Measurements from ENCODE around the gene RAB40C. TPM values are rescaled to one million over a fixed set of nuclear protein-coding genes. Genes with fewer than 3 reads are reported as not detected.
"Not testable (repeated sequence)": the region's sequence is repeated elsewhere in the genome, so short reads cannot be mapped to it uniquely, and the experiment has no call there.

RAB40C gene
- total RNA-seq, 1 donor from 2014 or later: 5.7 TPM

- Histone ChIP-seq H3K9ac (ENCODE audit: low read depth in 1 of 3, low read length in 3 of 3) (no peak overlapping the region), H3K4me1 (ENCODE audit: control insufficient read depth in 3 of 3, insufficient read depth in 3 of 3, low read length in 3 of 3) (peaks cover 43 to 51% (median 48%) of the 10 kb centered on the region in 3 donors), H3K27ac (ENCODE audit: low read depth, low read length) (no peak overlapping the region), H3K27me3 (ENCODE audit: control insufficient read depth in 3 of 3, insufficient read depth in 3 of 3, low read length in 3 of 3) (no peaks in the 10 kb centered on the region), H3K9me3 (ENCODE audit: control insufficient read depth in 3 of 3, low read length in 3 of 3) (no peaks in the 10 kb centered on the region), H3K36me3 (ENCODE audit: control insufficient read depth in 3 of 3, insufficient read depth in 3 of 3, low read length in 3 of 3) (peaks cover 6 to 17% (median 12%) of the 10 kb centered on the region in 3 donors), H3K4me3 (ENCODE audit: low read length in 3 of 3) (no peak overlapping the region)
These were observed 6.8 kb downstream of the RAB40C start for GRCh38 chr16:596736-597060.

GRCh38 chr16:597655-598054 lies 7.8 kb downstream of the RAB40C start:
- not testable (repeated sequence) for H3K9ac ChIP-seq (ENCODE audit: low read depth in 1 of 3, low read length in 3 of 3); H3K27ac ChIP-seq (ENCODE audit: low read depth, low read length); H3K27me3 ChIP-seq (ENCODE audit: control insufficient read depth in 3 of 3, insufficient read depth in 3 of 3, low read length in 3 of 3); H3K9me3 ChIP-seq (ENCODE audit: control insufficient read depth in 3 of 3, low read length in 3 of 3); H3K4me3 ChIP-seq (ENCODE audit: low read length in 3 of 3)
- H3K4me1 ChIP-seq (ENCODE audit: control insufficient read depth in 3 of 3, insufficient read depth in 3 of 3, low read length in 3 of 3): peaks cover 34 to 42% (median 38%) of the 10 kb centered on the region in 3 donors
- H3K36me3 ChIP-seq (ENCODE audit: control insufficient read depth in 3 of 3, insufficient read depth in 3 of 3, low read length in 3 of 3): peaks cover 6 to 17% (median 12%) of the 10 kb centered on the region in 3 donors

GRCh38 chr16:598823-599739 lies 9.2 kb downstream of the RAB40C start:
- Histone ChIP-seq H3K9ac (ENCODE audit: low read depth in 1 of 3, low read length in 3 of 3) (no peak overlapping the region), H3K27me3 (ENCODE audit: control insufficient read depth in 3 of 3, insufficient read depth in 3 of 3, low read length in 3 of 3) (no peaks in the 10 kb centered on the region), H3K27ac (ENCODE audit: low read depth, low read length) (no peak overlapping the region), H3K4me3 (ENCODE audit: low read length in 3 of 3) (no peak overlapping the region), H3K4me1 (ENCODE audit: control insufficient read depth in 3 of 3, insufficient read depth in 3 of 3, low read length in 3 of 3) (peaks cover 20 to 28% (median 24%) of the 10 kb centered on the region in 3 donors), H3K36me3 (ENCODE audit: control insufficient read depth in 3 of 3, insufficient read depth in 3 of 3, low read length in 3 of 3) (peaks cover 6 to 17% (median 12%) of the 10 kb centered on the region in 3 donors), H3K9me3 (ENCODE audit: control insufficient read depth in 3 of 3, low read length in 3 of 3) (no peaks in the 10 kb centered on the region)

- H3K9me3 ChIP-seq (ENCODE audit: control insufficient read depth in 3 of 3, low read length in 3 of 3): no peaks in the 10 kb centered on the region
- H3K27me3 ChIP-seq (ENCODE audit: control insufficient read depth in 3 of 3, insufficient read depth in 3 of 3, low read length in 3 of 3): no peaks in the 10 kb centered on the region
- no peak overlapping the region for H3K4me3 ChIP-seq (ENCODE audit: low read length in 3 of 3)
- no peak overlapping the region for H3K27ac ChIP-seq (ENCODE audit: low read depth, low read length)
- H3K4me1 ChIP-seq (ENCODE audit: control insufficient read depth in 3 of 3, insufficient read depth in 3 of 3, low read length in 3 of 3): peaks cover 6 to 17% (median 11%) of the 10 kb centered on the region in 3 donors
- H3K9ac ChIP-seq (ENCODE audit: low read depth in 1 of 3, low read length in 3 of 3): no peak overlapping the region
- H3K36me3 ChIP-seq (ENCODE audit: control insufficient read depth in 3 of 3, insufficient read depth in 3 of 3, low read length in 3 of 3): peaks cover 4 to 17% (median 12%) of the 10 kb centered on the region in 3 donors
These were observed 10.9 kb downstream of the RAB40C start for GRCh38 chr16:600781-601180.

GRCh38 chr16:603933-604332 lies 14.1 kb downstream of the RAB40C start:
- H3K4me1 ChIP-seq (ENCODE audit: control insufficient read depth in 3 of 3, insufficient read depth in 3 of 3, low read length in 3 of 3): peaks cover 0 to 7% (median 2%) of the 10 kb centered on the region in 3 donors
- H3K27ac ChIP-seq (ENCODE audit: low read depth, low read length): no peak overlapping the region
- no peak overlapping the region for H3K9ac ChIP-seq (ENCODE audit: low read depth in 1 of 3, low read length in 3 of 3)
- H3K27me3 ChIP-seq (ENCODE audit: control insufficient read depth in 3 of 3, insufficient read depth in 3 of 3, low read length in 3 of 3): no peaks in the 10 kb centered on the region
- no peaks in the 10 kb centered on the region for H3K9me3 ChIP-seq (ENCODE audit: control insufficient read depth in 3 of 3, low read length in 3 of 3)
- H3K36me3 ChIP-seq (ENCODE audit: control insufficient read depth in 3 of 3, insufficient read depth in 3 of 3, low read length in 3 of 3): peaks cover 4 to 10% (median 5%) of the 10 kb centered on the region in 3 donors
- H3K4me3 ChIP-seq (ENCODE audit: low read length in 3 of 3): no peak overlapping the region

- Histone ChIP-seq H3K9ac (ENCODE audit: low read depth in 1 of 3, low read length in 3 of 3) (no peak overlapping the region), H3K27ac (ENCODE audit: low read depth, low read length) (no peak overlapping the region), H3K4me3 (ENCODE audit: low read length in 3 of 3) (no peak overlapping the region), H3K36me3 (ENCODE audit: control insufficient read depth in 3 of 3, insufficient read depth in 3 of 3, low read length in 3 of 3) (no peaks in the 10 kb centered on the region), H3K9me3 (ENCODE audit: control insufficient read depth in 3 of 3, low read length in 3 of 3) (no peaks in the 10 kb centered on the region), H3K4me1 (ENCODE audit: control insufficient read depth in 3 of 3, insufficient read depth in 3 of 3, low read length in 3 of 3) (peaks cover 11 to 14% (median 13%) of the 10 kb centered on the region in 3 donors), H3K27me3 (ENCODE audit: control insufficient read depth in 3 of 3, insufficient read depth in 3 of 3, low read length in 3 of 3) (no peaks in the 10 kb centered on the region)
These were observed 16.9 kb downstream of the RAB40C start for GRCh38 chr16:606656-607307.

GRCh38 chr16:608019-608418 lies 18.2 kb downstream of the RAB40C start:
- Histone ChIP-seq H3K4me3 (ENCODE audit: low read length in 3 of 3) (no peak overlapping the region), H3K9me3 (ENCODE audit: control insufficient read depth in 3 of 3, low read length in 3 of 3) (no peaks in the 10 kb centered on the region), H3K36me3 (ENCODE audit: control insufficient read depth in 3 of 3, insufficient read depth in 3 of 3, low read length in 3 of 3) (no peaks in the 10 kb centered on the region), H3K4me1 (ENCODE audit: control insufficient read depth in 3 of 3, insufficient read depth in 3 of 3, low read length in 3 of 3) (peaks cover 11 to 14% (median 13%) of the 10 kb centered on the region in 3 donors), H3K27me3 (ENCODE audit: control insufficient read depth in 3 of 3, insufficient read depth in 3 of 3, low read length in 3 of 3) (no peaks in the 10 kb centered on the region), H3K27ac (ENCODE audit: low read depth, low read length) (no peak overlapping the region), H3K9ac (ENCODE audit: low read depth in 1 of 3, low read length in 3 of 3) (no peak overlapping the region)

GRCh38 chr16:609316-609715 lies 19.4 kb downstream of the RAB40C start:
- H3K9ac ChIP-seq (ENCODE audit: low read depth in 1 of 3, low read length in 3 of 3): no peak overlapping the region
- no peaks in the 10 kb centered on the region for H3K27me3 ChIP-seq (ENCODE audit: control insufficient read depth in 3 of 3, insufficient read depth in 3 of 3, low read length in 3 of 3)
- peaks cover 0 to 2% (median 0%) of the 10 kb centered on the region in 3 donors for H3K9me3 ChIP-seq (ENCODE audit: control insufficient read depth in 3 of 3, low read length in 3 of 3)
- H3K27ac ChIP-seq (ENCODE audit: low read depth, low read length): no peak overlapping the region
- no peak overlapping the region for H3K4me3 ChIP-seq (ENCODE audit: low read length in 3 of 3)
- peaks cover 11 to 14% (median 13%) of the 10 kb centered on the region in 3 donors for H3K4me1 ChIP-seq (ENCODE audit: control insufficient read depth in 3 of 3, insufficient read depth in 3 of 3, low read length in 3 of 3)
- H3K36me3 ChIP-seq (ENCODE audit: control insufficient read depth in 3 of 3, insufficient read depth in 3 of 3, low read length in 3 of 3): peaks cover 3 to 5% (median 4%) of the 10 kb centered on the region in 3 donors

- Histone ChIP-seq H3K4me1 (ENCODE audit: control insufficient read depth in 3 of 3, insufficient read depth in 3 of 3, low read length in 3 of 3) (peaks cover 11 to 14% (median 13%) of the 10 kb centered on the region in 3 donors), H3K36me3 (ENCODE audit: control insufficient read depth in 3 of 3, insufficient read depth in 3 of 3, low read length in 3 of 3) (peaks cover 5 to 8% (median 6%) of the 10 kb centered on the region in 3 donors), H3K9ac (ENCODE audit: low read depth in 1 of 3, low read length in 3 of 3) (peak overlapping the region in 1 of 3 donors; percentile 45), H3K9me3 (ENCODE audit: control insufficient read depth in 3 of 3, low read length in 3 of 3) (peaks cover 0 to 2% (median 0%) of the 10 kb centered on the region in 3 donors), H3K27me3 (ENCODE audit: control insufficient read depth in 3 of 3, insufficient read depth in 3 of 3, low read length in 3 of 3) (no peaks in the 10 kb centered on the region), H3K27ac (ENCODE audit: low read depth, low read length) (no peak overlapping the region), H3K4me3 (ENCODE audit: low read length in 3 of 3) (no peak overlapping the region)
These were observed 20.1 kb downstream of the RAB40C start for GRCh38 chr16:609984-610383.
